MM.1S (cell line): ENCODE results near the gene ADAMTSL1.

Experiments
- DNase-seq: peaks from one replicate; pipeline ENCODE4 v3.0.0-alpha.2; 2015
- H2AFZ ChIP-seq: fragments of 300-600 bp; sonication (generic); 2 replicates; pipeline ENCODE4 v1.6.0; 2016; ENCODE audit warnings: antibody characterized with exemption, low read length
- H3F3A ChIP-seq: fragments of 300-600 bp; sonication (generic); 2 replicates; pipeline ENCODE4 v1.6.1; 2016; ENCODE audit warnings: mild to moderate bottlenecking, antibody characterized with exemption, low read length, moderate library complexity, mixed read lengths; ENCODE audit not compliant: insufficient read depth
- H3K27ac ChIP-seq: fragments of 300-600 bp; sonication (generic); 2 replicates; pipeline ENCODE4 v1.5.1; 2016; ENCODE audit warnings: mild to moderate bottlenecking, low read length
- H3K27me3 ChIP-seq: fragments of 300-600 bp; sonication (generic); replicated peaks from 2 replicates; pipeline ENCODE4 v1.6.0; 2016; ENCODE audit warnings: low read length; ENCODE audit not compliant: insufficient read depth
- H3K36me3 ChIP-seq: fragments of 300-600 bp; sonication (generic); replicated peaks from 2 replicates; pipeline ENCODE4 v1.6.1; 2016; ENCODE audit warnings: mild to moderate bottlenecking, low read length, mixed read lengths; ENCODE audit not compliant: insufficient read depth
- H3K4me1 ChIP-seq: fragments of 300-600 bp; sonication (generic); 2 replicates; pipeline ENCODE4 v1.6.1; 2016; ENCODE audit warnings: low read length, mixed read lengths
- H3K4me2 ChIP-seq: fragments of 300-600 bp; sonication (generic); 2 replicates; pipeline ENCODE4 v1.6.0; 2016; ENCODE audit warnings: low read depth, low read length
- H3K4me3 ChIP-seq: fragments of 300-600 bp; sonication (generic); 2 replicates; pipeline ENCODE4 v1.5.1; 2016; ENCODE audit warnings: low read length, mixed read lengths
- H3K79me2 ChIP-seq: fragments of 300-600 bp; sonication (generic); 2 replicates; pipeline ENCODE4 v1.6.1; 2016; ENCODE audit warnings: mixed run types, low read length, mixed read lengths
- H3K9ac ChIP-seq: fragments of 300-600 bp; sonication (generic); 2 replicates; pipeline ENCODE4 v1.6.1; 2016; ENCODE audit warnings: low read length, mixed read lengths
- H3K9me2 ChIP-seq: fragments of 300-600 bp; sonication (generic); replicated peaks from 2 replicates; pipeline ENCODE4 v1.6.1; 2016; ENCODE audit warnings: mild to moderate bottlenecking, low read length, mixed read lengths; ENCODE audit not compliant: insufficient read depth
- H3K9me3 ChIP-seq: fragments of 300-600 bp; sonication (generic); replicated peaks from 2 replicates; pipeline ENCODE4 v1.6.1; 2016; ENCODE audit warnings: mild to moderate bottlenecking, low read length, mixed read lengths; ENCODE audit not compliant: insufficient read depth
- H4K20me1 ChIP-seq: fragments of 300-600 bp; sonication (generic); 2 replicates; pipeline ENCODE4 v1.6.1; 2016; ENCODE audit warnings: mild to moderate bottlenecking, low read length, moderate library complexity, mixed read lengths; ENCODE audit not compliant: insufficient read depth
- CTCF ChIP-seq: fragments of 300-600 bp; sonication (generic); IDR thresholded peaks from 2 replicates; pipeline ENCODE4 v1.5.1; 2016; ENCODE audit warnings: antibody characterized with exemption, low read length, mixed read lengths
- EZH2 ChIP-seq: fragments of 300-600 bp; sonication (generic); optimal IDR thresholded peaks from 2 replicates; pipeline ENCODE3; 2017; ENCODE audit warnings: low read depth, mild to moderate bottlenecking, antibody characterized with exemption, low read length, mixed read lengths
- EZH2phosphoT487 ChIP-seq: fragments of 300-600 bp; sonication (generic); IDR thresholded peaks from 2 replicates; pipeline ENCODE4 v1.6.1; 2018; ENCODE audit warnings: antibody characterized with exemption, low read length

Gene ADAMTSL1

GRCh38 chr9:18442629-18443491, 31.1 kb upstream of the ADAMTSL1 start:
- DNase-seq = peak; percentile 44
- TF ChIP-seq EZH2 = no peak
- TF ChIP-seq EZH2phosphoT487 = no peak
- peak; percentile 69 for TF ChIP-seq CTCF
- H4K20me1 ChIP-seq = no peaks in the 10 kb centered on the region
- H3K9me2 ChIP-seq = no peaks in the 10 kb centered on the region
- H3K4me1 ChIP-seq = no peaks in the 10 kb centered on the region
- H3F3A ChIP-seq = no peaks in the 10 kb centered on the region
- H3K9me3 ChIP-seq = no peaks in the 10 kb centered on the region
- H3K36me3 ChIP-seq = no peaks in the 10 kb centered on the region
- no peaks in the 10 kb centered on the region for H3K27me3 ChIP-seq
- H3K4me2 ChIP-seq = no peak overlapping the region
- no peak overlapping the region for H2AFZ ChIP-seq
- no peak overlapping the region for H3K4me3 ChIP-seq
- no peak overlapping the region for H3K9ac ChIP-seq
- no peak overlapping the region for H3K27ac ChIP-seq
- H3K79me2 ChIP-seq = no peaks in the 10 kb centered on the region

- H3K4me1 ChIP-seq = no peaks in the 10 kb centered on the region
- DNase-seq = no peak
- H3K27ac ChIP-seq = no peak overlapping the region
- no peak overlapping the region for H2AFZ ChIP-seq
- no peak for TF ChIP-seq EZH2
- no peak for TF ChIP-seq EZH2phosphoT487
- TF ChIP-seq CTCF = no peak
- H3K9me3 ChIP-seq = no peaks in the 10 kb centered on the region
- no peaks in the 10 kb centered on the region for H4K20me1 ChIP-seq
- no peaks in the 10 kb centered on the region for H3K9me2 ChIP-seq
- no peaks in the 10 kb centered on the region for H3K36me3 ChIP-seq
- no peaks in the 10 kb centered on the region for H3K27me3 ChIP-seq
- H3K79me2 ChIP-seq = no peaks in the 10 kb centered on the region
- H3F3A ChIP-seq = no peaks in the 10 kb centered on the region
- H3K4me2 ChIP-seq = no peak overlapping the region
- H3K4me3 ChIP-seq = no peak overlapping the region
- no peak overlapping the region for H3K9ac ChIP-seq
Measured at GRCh38 chr9:18447131-18447530, 26.8 kb upstream of the ADAMTSL1 start.

GRCh38 chr9:18447541-18447940, 26.4 kb upstream of the ADAMTSL1 start:
- no peak overlapping the region for H3K4me3 ChIP-seq
- no peak overlapping the region for H3K9ac ChIP-seq
- H3K4me1 ChIP-seq = no peaks in the 10 kb centered on the region
- no peaks in the 10 kb centered on the region for H3F3A ChIP-seq
- TF ChIP-seq EZH2phosphoT487 = no peak
- TF ChIP-seq EZH2 = no peak
- TF ChIP-seq CTCF = no peak
- no peak overlapping the region for H2AFZ ChIP-seq
- H3K9me2 ChIP-seq = no peaks in the 10 kb centered on the region
- H3K9me3 ChIP-seq = no peaks in the 10 kb centered on the region
- no peaks in the 10 kb centered on the region for H3K36me3 ChIP-seq
- no peaks in the 10 kb centered on the region for H3K79me2 ChIP-seq
- no peaks in the 10 kb centered on the region for H4K20me1 ChIP-seq
- DNase-seq = no peak
- no peak overlapping the region for H3K27ac ChIP-seq
- H3K27me3 ChIP-seq = no peaks in the 10 kb centered on the region
- no peak overlapping the region for H3K4me2 ChIP-seq
